Astrocyte (in vitro differentiated cells and primary cell): ENCODE data around the gene MET. TPM values are rescaled to one million over a fixed set of nuclear protein-coding genes. Genes with fewer than 3 reads are reported as not detected.

ENCODE experiments used
- DNase-seq: peaks from one replicate; pipeline ENCODE4 v3.0.0-alpha.2; 2010; ENCODE audit warnings: low read depth
- FAIRE-seq: peaks from 2 replicates; lab custom pipeline; 2011; peaks lifted over from hg19 to GRCh38; lab: Jason Lieb, UNC
- H2AFZ ChIP-seq: 2 replicates; pipeline ENCODE4 v1.6.0; 2012; ENCODE audit warnings: low read depth, low read length, inconsistent platforms
- H3K27ac ChIP-seq: 2 replicates; pipeline ENCODE4 v1.5.1; 2011; ENCODE audit warnings: low read depth, low read length, inconsistent platforms
- H3K27me3 ChIP-seq: 2 replicates; pipeline ENCODE4 v1.6.0; 2011; ENCODE audit warnings: low read length, inconsistent platforms; ENCODE audit not compliant: insufficient read depth
- H3K36me3 ChIP-seq: 2 replicates; pipeline ENCODE4 v1.5.1; 2011; ENCODE audit warnings: low read length, inconsistent platforms; ENCODE audit not compliant: insufficient read depth
- H3K4me1 ChIP-seq: 2 replicates; pipeline ENCODE4 v1.5.1; 2011; ENCODE audit warnings: low read length, inconsistent platforms; ENCODE audit not compliant: insufficient read depth
- H3K4me2 ChIP-seq: 2 replicates; pipeline ENCODE4 v1.6.0; 2012; ENCODE audit warnings: low read length, inconsistent platforms
- H3K4me3 ChIP-seq: 2 replicates; pipeline ENCODE4 v1.5.1; 2011; ENCODE audit warnings: low read depth, mild to moderate bottlenecking, low read length, inconsistent platforms; ENCODE audit not compliant: insufficient read depth
- H3K79me2 ChIP-seq: 2 replicates; pipeline ENCODE4 v1.6.0; 2012; ENCODE audit warnings: mild to moderate bottlenecking, low read length, inconsistent platforms; ENCODE audit not compliant: insufficient read depth
- H3K9ac ChIP-seq: 2 replicates; pipeline ENCODE4 v1.6.0; 2012; ENCODE audit warnings: mild to moderate bottlenecking, low read length, inconsistent platforms
- H3K9me3 ChIP-seq: 2 replicates; pipeline ENCODE4 v1.5.1; 2012; ENCODE audit warnings: low read depth, mild to moderate bottlenecking, low read length, inconsistent platforms; ENCODE audit not compliant: insufficient read depth
- H4K20me1 ChIP-seq: 2 replicates; pipeline ENCODE4 v1.6.0; 2012; ENCODE audit warnings: low read length, inconsistent platforms; ENCODE audit not compliant: insufficient read depth
- H3K27ac Mint-ChIP-seq: one replicate; pipeline ENCODE4 v1.8.0; 2021; ENCODE audit warnings: mild to moderate bottlenecking, mixed read lengths; ENCODE audit not compliant: unreplicated experiment
- H3K27me3 Mint-ChIP-seq: one replicate; pipeline ENCODE4 v1.8.0; 2021; ENCODE audit warnings: low read depth, mixed read lengths; ENCODE audit not compliant: unreplicated experiment
- H3K36me3 Mint-ChIP-seq: one replicate; pipeline ENCODE4 v1.8.0; 2021; ENCODE audit warnings: low read depth, mixed read lengths; ENCODE audit not compliant: unreplicated experiment
- H3K4me1 Mint-ChIP-seq: one replicate; pipeline ENCODE4 v1.8.0; 2021; ENCODE audit warnings: low read depth, mixed read lengths; ENCODE audit not compliant: unreplicated experiment
- H3K4me3 Mint-ChIP-seq: one replicate; pipeline ENCODE4 v1.8.0; 2021; ENCODE audit warnings: mild to moderate bottlenecking, moderate library complexity, mixed read lengths; ENCODE audit not compliant: unreplicated experiment
- H3K9me3 Mint-ChIP-seq: one replicate; pipeline ENCODE4 v1.8.0; 2021; ENCODE audit warnings: mild to moderate bottlenecking, mixed read lengths; ENCODE audit not compliant: unreplicated experiment
- EZH2 ChIP-seq: IDR thresholded peaks from 2 replicates; pipeline ENCODE4 v1.6.1; 2012; ENCODE audit warnings: mild to moderate bottlenecking, low read length, inconsistent platforms; ENCODE audit not compliant: insufficient read depth
- total RNA-seq: library from RNA; stranded (reverse); gene quantifications from 2 replicates; pipeline ENCODE4 v1.2.1, GENCODE V29; 2021
- TF ChIP-seq, protein P1 (sequence below): IDR thresholded peaks from 2 replicates; pipeline ENCODE4 v1.5.1; 2011; ENCODE audit warnings: low read depth, mild to moderate bottlenecking, inconsistent platforms, low read length, moderate library complexity; ENCODE audit not compliant: insufficient read depth

Gene MET
- total RNA-seq, 1 donor from 2014 or later: 8.2 TPM

DNA sequence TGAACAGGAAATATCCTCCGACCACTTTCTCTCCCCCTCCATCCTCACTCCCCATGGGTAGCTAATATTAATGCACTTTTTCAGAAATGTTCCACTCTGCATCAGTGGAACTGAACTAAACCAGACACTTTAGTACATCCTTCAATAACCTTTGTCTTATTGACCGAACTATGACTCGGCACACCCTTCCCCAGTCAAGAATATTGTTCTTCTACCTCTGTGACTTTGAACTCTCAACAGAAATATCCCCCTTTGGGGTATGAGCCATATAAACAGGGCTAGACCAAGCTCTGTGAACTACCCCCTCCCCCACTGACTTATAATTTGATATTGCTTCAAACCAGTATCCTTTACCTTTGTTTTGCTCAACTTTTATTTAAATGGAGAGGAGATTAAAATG, 132.5 kb downstream of the MET start:
- Histone ChIP-seq H3K36me3 (no peaks in the 10 kb centered on the region), H2AFZ (no peak overlapping the region), H3K27ac (no peak overlapping the region), H3K27me3 (no peaks in the 10 kb centered on the region), H3K9me3 (no peaks in the 10 kb centered on the region), H3K4me2 (no peak overlapping the region), H3K9ac (no peak overlapping the region), H4K20me1 (no peaks in the 10 kb centered on the region), H3K4me3 (no peak overlapping the region), H3K79me2 (no peaks in the 10 kb centered on the region), H3K4me1 (peaks cover 29% of the 10 kb centered on the region)
- peaks cover 22% of the 10 kb centered on the region for H3K4me1 Mint-ChIP-seq
- no peaks in the 10 kb centered on the region for H3K27me3 Mint-ChIP-seq
- H3K36me3 Mint-ChIP-seq: no peaks in the 10 kb centered on the region
- no peak overlapping the region for H3K27ac Mint-ChIP-seq
- TF ChIP-seq EZH2: no peak
- DNase-seq: no peak
- no peaks in the 10 kb centered on the region for H3K9me3 Mint-ChIP-seq
- no peak overlapping the region for H3K4me3 Mint-ChIP-seq
- no peak for FAIRE-seq

DNA sequence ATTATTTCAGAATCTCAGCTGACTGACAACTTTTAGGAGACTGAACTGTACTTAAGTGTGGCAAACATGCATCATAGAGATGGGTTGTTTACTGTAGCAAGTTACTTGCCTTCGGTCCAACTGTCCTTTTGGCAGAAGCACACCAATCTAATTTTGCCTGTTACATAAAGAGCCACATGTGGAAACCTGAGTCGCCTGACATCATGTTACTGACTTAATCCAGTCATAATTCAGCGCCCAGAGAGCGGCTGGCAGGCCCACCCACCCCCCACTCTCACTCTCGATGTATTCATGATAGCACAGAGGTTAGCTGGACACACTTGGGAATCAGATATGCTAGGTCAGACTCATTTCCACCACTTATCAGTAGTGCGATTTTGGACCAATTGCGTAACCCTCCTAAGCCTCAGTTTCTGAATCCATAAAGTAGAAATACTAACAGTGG, 133.1 kb downstream of the MET start:
- Mint-ChIP-seq H3K27me3 (no peaks in the 10 kb centered on the region), H3K4me3 (no peak overlapping the region), H3K9me3 (no peaks in the 10 kb centered on the region), H3K4me1 (peaks cover 25% of the 10 kb centered on the region), H3K27ac (no peak overlapping the region), H3K36me3 (no peaks in the 10 kb centered on the region)
- DNase-seq (peak; percentile 36), FAIRE-seq (no peak)
- Histone ChIP-seq H3K79me2 (no peaks in the 10 kb centered on the region), H3K9ac (no peak overlapping the region), H3K9me3 (no peaks in the 10 kb centered on the region), H3K4me3 (no peak overlapping the region), H3K27me3 (no peaks in the 10 kb centered on the region), H3K4me1 (peaks cover 29% of the 10 kb centered on the region), H4K20me1 (no peaks in the 10 kb centered on the region), H3K4me2 (no peak overlapping the region), H3K36me3 (no peaks in the 10 kb centered on the region), H2AFZ (no peak overlapping the region), H3K27ac (no peak overlapping the region)
- no peak for TF ChIP-seq EZH2
- TF ChIP-seq, protein P1, sequence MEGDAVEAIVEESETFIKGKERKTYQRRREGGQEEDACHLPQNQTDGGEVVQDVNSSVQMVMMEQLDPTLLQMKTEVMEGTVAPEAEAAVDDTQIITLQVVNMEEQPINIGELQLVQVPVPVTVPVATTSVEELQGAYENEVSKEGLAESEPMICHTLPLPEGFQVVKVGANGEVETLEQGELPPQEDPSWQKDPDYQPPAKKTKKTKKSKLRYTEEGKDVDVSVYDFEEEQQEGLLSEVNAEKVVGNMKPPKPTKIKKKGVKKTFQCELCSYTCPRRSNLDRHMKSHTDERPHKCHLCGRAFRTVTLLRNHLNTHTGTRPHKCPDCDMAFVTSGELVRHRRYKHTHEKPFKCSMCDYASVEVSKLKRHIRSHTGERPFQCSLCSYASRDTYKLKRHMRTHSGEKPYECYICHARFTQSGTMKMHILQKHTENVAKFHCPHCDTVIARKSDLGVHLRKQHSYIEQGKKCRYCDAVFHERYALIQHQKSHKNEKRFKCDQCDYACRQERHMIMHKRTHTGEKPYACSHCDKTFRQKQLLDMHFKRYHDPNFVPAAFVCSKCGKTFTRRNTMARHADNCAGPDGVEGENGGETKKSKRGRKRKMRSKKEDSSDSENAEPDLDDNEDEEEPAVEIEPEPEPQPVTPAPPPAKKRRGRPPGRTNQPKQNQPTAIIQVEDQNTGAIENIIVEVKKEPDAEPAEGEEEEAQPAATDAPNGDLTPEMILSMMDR: no peak

DNA sequence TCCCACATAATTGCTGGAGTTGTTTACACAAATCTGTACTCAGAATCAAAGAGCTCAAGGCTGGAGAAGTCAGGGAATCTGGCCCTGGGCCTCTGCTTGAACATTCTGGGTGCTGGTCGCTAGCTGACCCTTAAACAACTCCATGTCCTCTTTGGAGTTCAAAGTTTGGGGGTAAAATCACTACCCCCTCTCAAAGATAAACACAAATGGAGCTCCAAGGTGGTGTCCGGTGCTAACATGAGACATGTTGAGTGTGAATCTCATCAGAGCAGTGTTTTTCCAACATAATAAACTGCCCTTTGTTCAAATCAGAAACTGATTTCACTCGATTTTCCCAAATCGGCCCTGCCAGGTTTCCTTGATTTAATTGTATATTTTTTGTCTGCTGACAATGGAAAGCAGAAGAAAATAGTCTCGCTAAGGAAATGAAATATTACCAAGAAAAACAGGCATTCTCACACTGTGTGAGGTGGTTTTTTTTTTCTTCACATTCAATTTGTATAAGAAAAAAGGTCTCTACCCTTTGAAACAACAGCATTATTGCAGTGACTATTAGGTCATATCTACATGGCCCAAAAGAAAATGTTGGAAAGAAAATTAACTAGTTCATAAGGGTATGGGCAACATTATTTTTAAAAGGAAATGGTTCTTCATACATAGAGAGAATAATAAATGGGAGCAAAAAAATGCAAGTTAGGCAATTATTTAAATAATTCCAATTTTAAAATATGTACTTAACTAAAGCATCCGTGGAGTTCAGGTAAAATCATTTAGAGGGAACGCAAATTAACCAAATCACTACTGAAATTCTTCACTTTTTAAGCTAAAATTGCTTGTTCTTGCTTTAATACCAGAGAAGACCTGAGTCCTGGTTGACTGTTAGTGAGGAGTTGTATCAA, 134.3 kb downstream of the MET start:
- FAIRE-seq: no peak
- H3K4me1 Mint-ChIP-seq: peaks cover 17% of the 10 kb centered on the region
- H3K79me2 ChIP-seq: no peaks in the 10 kb centered on the region

More for the DNA sequence above, 134.3 kb downstream of the MET start:
- no peak for DNase-seq
- Histone ChIP-seq H3K9me3 (no peaks in the 10 kb centered on the region), H3K9ac (no peak overlapping the region), H3K27ac (no peak overlapping the region), H3K27me3 (no peaks in the 10 kb centered on the region), H4K20me1 (no peaks in the 10 kb centered on the region), H3K4me2 (no peak overlapping the region), H3K4me3 (no peak overlapping the region), H2AFZ (no peak overlapping the region), H3K36me3 (no peaks in the 10 kb centered on the region), H3K4me1 (peaks cover 21% of the 10 kb centered on the region)
- no peak for TF ChIP-seq EZH2
- TF ChIP-seq, protein P1: no peak
- Mint-ChIP-seq H3K27ac (no peak overlapping the region), H3K9me3 (no peaks in the 10 kb centered on the region), H3K4me3 (no peak overlapping the region), H3K27me3 (no peaks in the 10 kb centered on the region), H3K36me3 (no peaks in the 10 kb centered on the region)
